C4-2B (cell line): ENCODE results near the gene NR5A2.

Source experiments
- ZFX ChIP-seq: fragments of 450-650 bp; IDR thresholded peaks from 2 replicates; pipeline ENCODE4 v1.6.1; 2017
- TF ChIP-seq, protein P1 (sequence below): fragments of 450-650 bp; conservative IDR thresholded peaks from 2 replicates; pipeline ENCODE4 v1.5.1; 2017; ENCODE audit warnings: mild to moderate bottlenecking

DNA sequence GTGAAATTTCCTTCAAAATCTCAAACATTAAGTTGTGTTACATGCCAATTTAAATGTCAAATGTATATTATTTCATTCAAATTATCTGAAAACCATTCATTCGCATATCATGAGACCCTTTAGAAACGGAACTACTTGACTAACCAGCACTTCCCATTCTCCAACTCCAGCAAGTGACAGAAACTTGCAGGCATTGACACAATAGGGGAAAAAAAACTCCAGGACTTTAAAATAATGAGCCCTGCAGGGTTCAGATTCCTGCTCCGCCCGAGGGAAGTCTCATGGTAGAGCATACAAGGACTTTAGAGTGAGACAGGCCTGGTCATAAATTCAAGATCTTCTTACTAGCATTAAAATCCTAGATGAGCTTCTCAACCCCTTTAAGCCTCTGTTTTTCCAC lies 138.9 kb downstream of the NR5A2 start:
- TF ChIP-seq, protein P1, sequence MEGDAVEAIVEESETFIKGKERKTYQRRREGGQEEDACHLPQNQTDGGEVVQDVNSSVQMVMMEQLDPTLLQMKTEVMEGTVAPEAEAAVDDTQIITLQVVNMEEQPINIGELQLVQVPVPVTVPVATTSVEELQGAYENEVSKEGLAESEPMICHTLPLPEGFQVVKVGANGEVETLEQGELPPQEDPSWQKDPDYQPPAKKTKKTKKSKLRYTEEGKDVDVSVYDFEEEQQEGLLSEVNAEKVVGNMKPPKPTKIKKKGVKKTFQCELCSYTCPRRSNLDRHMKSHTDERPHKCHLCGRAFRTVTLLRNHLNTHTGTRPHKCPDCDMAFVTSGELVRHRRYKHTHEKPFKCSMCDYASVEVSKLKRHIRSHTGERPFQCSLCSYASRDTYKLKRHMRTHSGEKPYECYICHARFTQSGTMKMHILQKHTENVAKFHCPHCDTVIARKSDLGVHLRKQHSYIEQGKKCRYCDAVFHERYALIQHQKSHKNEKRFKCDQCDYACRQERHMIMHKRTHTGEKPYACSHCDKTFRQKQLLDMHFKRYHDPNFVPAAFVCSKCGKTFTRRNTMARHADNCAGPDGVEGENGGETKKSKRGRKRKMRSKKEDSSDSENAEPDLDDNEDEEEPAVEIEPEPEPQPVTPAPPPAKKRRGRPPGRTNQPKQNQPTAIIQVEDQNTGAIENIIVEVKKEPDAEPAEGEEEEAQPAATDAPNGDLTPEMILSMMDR: no peak
- no peak for TF ChIP-seq ZFX
